GM18520 (cell line): ENCODE data around the gene MCTP1.
A peak's percentile ranks its signal among the peaks of the same experiment; 100 is the strongest.
"Not testable (repeated sequence)": the region's sequence is repeated elsewhere in the genome, so short reads cannot be mapped to it uniquely, and the experiment has no call there.

Experiments
- ATAC-seq: cut with Tn5 transposase; IDR thresholded peaks from one replicate; pipeline ENCODE4 v1.9.1; 2021; ENCODE audit not compliant: unreplicated experiment

Gene MCTP1

GRCh38 chr5:94891565-94891964, 393.3 kb downstream of the MCTP1 start:
- no peak for ATAC-seq

- no peak for ATAC-seq
Observed at GRCh38 chr5:94890907-94891306, 394.0 kb downstream of the MCTP1 start.

- no peak for ATAC-seq
Observed at GRCh38 chr5:94888674-94889073, 396.2 kb downstream of the MCTP1 start.

GRCh38 chr5:94885931-94886330, 399.0 kb downstream of the MCTP1 start:
- ATAC-seq, result no peak

- ATAC-seq, result no peak
Observed at GRCh38 chr5:94884311-94884710, 400.6 kb downstream of the MCTP1 start.

- ATAC-seq, result no peak
Observed at GRCh38 chr5:94872526-94872925, 412.4 kb downstream of the MCTP1 start.

- ATAC-seq, result no peak
Observed at GRCh38 chr5:94870511-94871183, 414.2 kb downstream of the MCTP1 start.

GRCh38 chr5:94869921-94870320, 415.0 kb downstream of the MCTP1 start:
- ATAC-seq, result no peak

GRCh38 chr5:94863951-94864350, 420.9 kb downstream of the MCTP1 start:
- ATAC-seq, result no peak

- no peak for ATAC-seq
Observed at GRCh38 chr5:94857111-94857510, 427.8 kb downstream of the MCTP1 start.

- no peak for ATAC-seq
Observed at GRCh38 chr5:94856257-94856800, 428.6 kb downstream of the MCTP1 start.

GRCh38 chr5:94855543-94855942, 429.4 kb downstream of the MCTP1 start:
- no peak for ATAC-seq

GRCh38 chr5:94853120-94853519, 431.8 kb downstream of the MCTP1 start:
- no peak for ATAC-seq

GRCh38 chr5:94850960-94851359, 433.9 kb downstream of the MCTP1 start:
- no peak for ATAC-seq

- peak; percentile 85 for ATAC-seq
Observed at GRCh38 chr5:94849821-94850736, 434.8 kb downstream of the MCTP1 start.

- no peak for ATAC-seq
Observed at GRCh38 chr5:94849324-94849723, 435.6 kb downstream of the MCTP1 start.

- no peak for ATAC-seq
Observed at GRCh38 chr5:94847726-94848125, 437.2 kb downstream of the MCTP1 start.

- no peak for ATAC-seq
Observed at GRCh38 chr5:94847019-94847418, 437.9 kb downstream of the MCTP1 start.

GRCh38 chr5:94845696-94846095, 439.2 kb downstream of the MCTP1 start:
- ATAC-seq, result not testable (repeated sequence)

GRCh38 chr5:94841598-94842322, 443.1 kb downstream of the MCTP1 start:
- ATAC-seq, result no peak

- ATAC-seq, result no peak
Observed at GRCh38 chr5:94833851-94834250, 451.0 kb downstream of the MCTP1 start.
